Rectal smooth muscle tissue (tissue), 1 donor: ENCODE data around the gene ALDH1A1.

Source experiments
- H3K27ac ChIP-seq: one replicate; pipeline ENCODE4 v1.7.0; 2013; ENCODE audit warnings: low read depth, low read length, inconsistent platforms
- H3K27me3 ChIP-seq: one replicate; pipeline ENCODE4 v1.7.0; 2013; ENCODE audit warnings: low read length; ENCODE audit not compliant: control insufficient read depth, insufficient read depth
- H3K36me3 ChIP-seq: one replicate; pipeline ENCODE4 v1.7.0; 2013; ENCODE audit warnings: low read length; ENCODE audit not compliant: control insufficient read depth, insufficient read depth
- H3K4me1 ChIP-seq: one replicate; pipeline ENCODE4 v1.7.0; 2013; ENCODE audit warnings: low read length; ENCODE audit not compliant: control insufficient read depth, insufficient read depth
- H3K4me3 ChIP-seq: one replicate; pipeline ENCODE4 v1.7.0; 2013; ENCODE audit warnings: low read length
- H3K9ac ChIP-seq: one replicate; pipeline ENCODE4 v1.7.0; 2013; ENCODE audit warnings: low read length

The ALDH1A1 gene

DNA sequence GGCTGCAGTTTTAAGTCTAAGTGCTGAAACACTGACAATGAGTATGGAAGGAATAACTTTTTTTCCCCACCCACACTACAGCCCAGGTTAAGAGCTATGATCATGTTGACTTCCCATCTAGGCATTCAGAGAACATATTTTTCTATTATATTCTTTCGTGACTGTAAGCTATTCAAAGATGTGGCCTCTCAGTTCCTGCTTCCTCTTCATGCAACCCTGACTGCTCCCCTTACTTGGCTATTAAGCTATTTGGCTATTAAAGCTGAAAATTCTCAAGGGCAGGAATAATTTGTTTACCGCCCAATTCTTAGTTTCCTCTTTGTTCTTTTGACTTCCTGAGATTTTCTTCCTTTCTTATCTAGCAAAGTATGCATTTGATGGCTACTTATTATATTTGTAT, 18.6 kb upstream of the ALDH1A1 start:
- no peak overlapping the region for H3K4me3 ChIP-seq
- H3K27ac ChIP-seq = no peak overlapping the region
- no peaks in the 10 kb centered on the region for H3K27me3 ChIP-seq
- no peak overlapping the region for H3K9ac ChIP-seq
- no peaks in the 10 kb centered on the region for H3K36me3 ChIP-seq
- no peaks in the 10 kb centered on the region for H3K4me1 ChIP-seq

DNA sequence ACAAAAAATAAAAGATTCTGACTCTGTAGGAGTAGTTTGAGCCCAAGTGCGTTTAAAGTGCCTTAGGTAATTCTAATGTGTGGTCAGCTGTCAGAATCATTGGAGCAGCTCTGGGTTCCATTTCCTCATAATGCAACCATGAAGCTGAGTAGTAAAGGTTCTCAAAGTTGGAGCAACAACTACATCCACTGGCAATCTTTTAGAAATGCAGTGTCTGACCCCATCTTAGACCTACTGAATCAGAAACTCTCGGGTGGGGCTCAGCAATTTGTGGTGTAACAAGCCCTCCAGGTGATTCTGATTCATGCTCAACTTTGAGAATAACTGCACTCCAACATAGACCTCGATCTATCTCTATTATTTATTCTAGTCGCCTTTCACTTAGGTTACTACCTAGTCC, 7.6 kb upstream of the ALDH1A1 start:
- no peak overlapping the region for H3K9ac ChIP-seq
- no peaks in the 10 kb centered on the region for H3K4me1 ChIP-seq
- no peak overlapping the region for H3K4me3 ChIP-seq
- no peaks in the 10 kb centered on the region for H3K27me3 ChIP-seq
- no peak overlapping the region for H3K27ac ChIP-seq
- no peaks in the 10 kb centered on the region for H3K36me3 ChIP-seq

DNA sequence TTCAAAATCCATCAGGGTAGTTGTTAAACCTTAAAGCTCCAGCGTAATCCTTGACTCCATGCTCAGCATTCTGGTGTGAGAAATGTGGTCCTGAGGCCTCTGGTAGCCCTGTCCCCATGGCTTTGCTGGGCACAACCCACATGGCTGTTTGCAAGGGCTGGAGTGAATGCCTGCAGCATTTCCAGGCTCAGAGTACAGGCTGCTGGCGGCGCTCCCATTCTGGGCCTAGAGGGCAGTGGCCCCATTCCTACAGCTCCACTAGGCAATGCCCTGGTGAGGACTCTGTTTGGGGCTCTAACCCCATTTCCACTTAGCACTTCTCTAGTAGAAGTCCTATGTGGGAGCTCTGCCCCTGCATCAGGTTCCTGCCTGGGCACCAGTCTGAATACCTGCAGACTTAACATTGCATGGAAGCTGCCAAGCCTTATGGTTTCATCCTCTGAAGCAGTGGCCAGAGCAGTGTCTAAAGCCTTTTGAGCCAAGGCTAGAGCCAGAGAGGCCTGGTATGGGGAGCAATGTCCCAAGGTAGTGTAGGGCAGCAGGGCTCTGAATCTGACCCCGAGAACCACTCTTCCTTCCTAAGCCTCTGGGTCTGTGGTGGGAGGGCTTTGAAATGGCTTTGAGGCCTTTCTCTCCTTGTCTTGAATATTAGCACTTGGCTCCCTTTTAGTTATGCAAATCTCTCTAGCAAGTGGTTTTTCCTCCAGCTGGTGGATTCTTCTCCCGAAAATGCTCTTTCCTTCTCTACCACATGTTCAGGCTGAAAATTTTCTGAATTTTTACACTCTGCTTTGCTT, 5.8 kb upstream of the ALDH1A1 start:
- H3K4me1 ChIP-seq = no peaks in the 10 kb centered on the region
- no peak overlapping the region for H3K4me3 ChIP-seq
- no peaks in the 10 kb centered on the region for H3K27me3 ChIP-seq
- no peak overlapping the region for H3K27ac ChIP-seq
- H3K36me3 ChIP-seq = no peaks in the 10 kb centered on the region
- H3K9ac ChIP-seq = no peak overlapping the region

DNA sequence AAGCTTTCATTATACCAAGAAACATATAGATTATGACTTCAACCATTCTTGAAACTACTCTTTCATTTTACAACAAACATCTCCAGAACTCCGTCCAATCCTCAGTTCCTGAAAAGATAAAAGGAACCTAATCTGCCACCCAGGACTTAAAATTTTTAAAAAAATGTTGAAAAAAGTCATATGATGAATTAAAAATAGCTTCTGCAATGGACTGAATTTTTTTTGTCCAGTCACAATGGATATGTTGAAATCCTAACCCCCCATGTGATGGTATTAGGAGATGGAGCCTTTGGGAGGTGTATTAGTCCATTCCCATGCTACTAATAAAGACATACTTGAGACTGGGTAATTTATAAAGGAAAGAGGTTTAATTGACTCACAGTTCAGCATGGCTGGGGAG, 2.7 kb upstream of the ALDH1A1 start:
- H3K4me3 ChIP-seq = no peak overlapping the region
- H3K9ac ChIP-seq = no peak overlapping the region
- peak overlapping the region; percentile 1 for H3K27ac ChIP-seq
- no peaks in the 10 kb centered on the region for H3K36me3 ChIP-seq
- H3K27me3 ChIP-seq = no peaks in the 10 kb centered on the region
- H3K4me1 ChIP-seq = no peaks in the 10 kb centered on the region

DNA sequence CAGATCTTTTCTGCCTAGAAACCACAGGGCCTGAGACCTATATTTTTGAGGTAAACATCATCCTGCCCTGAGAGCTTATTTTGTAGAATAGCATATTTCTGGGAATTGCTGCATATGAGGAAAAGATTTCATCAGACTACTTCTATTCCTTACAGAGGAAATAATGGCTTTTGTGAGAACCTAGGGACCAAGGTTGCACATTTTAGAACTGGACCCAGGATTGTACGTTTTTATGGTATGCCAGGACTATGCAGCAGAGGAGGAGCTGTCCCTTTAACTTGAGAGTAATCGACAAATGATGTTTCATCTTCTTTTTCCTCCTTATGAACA, 2.2 kb upstream of the ALDH1A1 start:
- no peaks in the 10 kb centered on the region for H3K27me3 ChIP-seq
- no peak overlapping the region for H3K9ac ChIP-seq
- no peaks in the 10 kb centered on the region for H3K4me1 ChIP-seq
- no peaks in the 10 kb centered on the region for H3K36me3 ChIP-seq
- H3K27ac ChIP-seq = peak overlapping the region; percentile 1
- H3K4me3 ChIP-seq = no peak overlapping the region

DNA sequence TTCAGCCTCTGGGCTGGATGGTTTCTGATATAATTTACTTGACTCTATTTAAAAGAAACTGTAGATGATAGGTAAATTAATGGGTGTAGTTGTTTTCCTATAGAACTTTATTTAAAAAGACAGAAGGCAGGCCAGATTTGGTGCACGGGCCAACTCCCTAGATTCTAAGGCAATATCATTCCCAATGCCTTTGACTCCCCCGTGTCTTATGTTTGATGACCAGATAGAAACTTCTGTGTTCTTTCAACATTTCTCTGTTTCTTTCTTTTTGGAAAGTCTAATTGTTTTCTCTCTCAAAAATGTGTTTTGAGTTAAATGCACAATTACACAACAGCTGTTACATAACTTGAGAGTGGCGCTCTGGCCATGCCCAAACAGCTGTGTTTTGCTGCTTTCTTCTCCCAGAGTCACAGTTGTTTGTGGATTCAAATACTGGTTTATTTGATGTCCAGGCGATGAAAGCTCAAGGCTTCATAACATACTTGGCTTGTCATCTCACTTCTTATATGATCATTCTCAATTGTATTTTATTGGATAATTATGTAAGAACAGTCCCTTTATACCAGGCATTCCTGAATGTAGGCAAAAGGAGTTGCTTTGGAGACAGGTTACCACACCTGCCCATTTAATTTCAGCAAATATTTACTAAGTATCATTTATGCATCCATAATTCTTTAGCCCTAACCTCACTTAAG, 1.7 kb upstream of the ALDH1A1 start:
- Histone ChIP-seq H3K36me3 (no peaks in the 10 kb centered on the region), H3K4me1 (no peaks in the 10 kb centered on the region), H3K27ac (peak overlapping the region; percentile 1), H3K4me3 (no peak overlapping the region), H3K9ac (no peak overlapping the region), H3K27me3 (no peaks in the 10 kb centered on the region)

DNA sequence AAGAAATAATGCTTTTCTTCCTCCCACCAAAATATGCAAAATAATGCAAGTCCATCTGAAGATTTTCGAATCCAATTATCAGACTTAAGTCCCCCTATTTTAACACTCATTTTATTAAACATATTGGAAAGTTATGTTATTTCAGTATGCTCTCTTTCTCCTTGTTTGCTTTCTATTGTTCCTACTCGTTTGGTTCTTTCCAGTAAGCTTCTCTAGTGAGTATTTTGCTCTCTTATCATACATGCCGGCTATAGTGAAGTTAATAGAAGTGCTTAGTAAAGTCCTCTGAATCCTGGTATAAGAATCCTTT, 517 bp downstream of the ALDH1A1 start:
- H3K27me3 ChIP-seq = no peaks in the 10 kb centered on the region
- H3K36me3 ChIP-seq = no peaks in the 10 kb centered on the region
- H3K27ac ChIP-seq = peak overlapping the region; percentile 70
- peaks cover 19% of the 10 kb centered on the region for H3K4me1 ChIP-seq
- no peak overlapping the region for H3K9ac ChIP-seq
- H3K4me3 ChIP-seq = peak overlapping the region; percentile 63

DNA sequence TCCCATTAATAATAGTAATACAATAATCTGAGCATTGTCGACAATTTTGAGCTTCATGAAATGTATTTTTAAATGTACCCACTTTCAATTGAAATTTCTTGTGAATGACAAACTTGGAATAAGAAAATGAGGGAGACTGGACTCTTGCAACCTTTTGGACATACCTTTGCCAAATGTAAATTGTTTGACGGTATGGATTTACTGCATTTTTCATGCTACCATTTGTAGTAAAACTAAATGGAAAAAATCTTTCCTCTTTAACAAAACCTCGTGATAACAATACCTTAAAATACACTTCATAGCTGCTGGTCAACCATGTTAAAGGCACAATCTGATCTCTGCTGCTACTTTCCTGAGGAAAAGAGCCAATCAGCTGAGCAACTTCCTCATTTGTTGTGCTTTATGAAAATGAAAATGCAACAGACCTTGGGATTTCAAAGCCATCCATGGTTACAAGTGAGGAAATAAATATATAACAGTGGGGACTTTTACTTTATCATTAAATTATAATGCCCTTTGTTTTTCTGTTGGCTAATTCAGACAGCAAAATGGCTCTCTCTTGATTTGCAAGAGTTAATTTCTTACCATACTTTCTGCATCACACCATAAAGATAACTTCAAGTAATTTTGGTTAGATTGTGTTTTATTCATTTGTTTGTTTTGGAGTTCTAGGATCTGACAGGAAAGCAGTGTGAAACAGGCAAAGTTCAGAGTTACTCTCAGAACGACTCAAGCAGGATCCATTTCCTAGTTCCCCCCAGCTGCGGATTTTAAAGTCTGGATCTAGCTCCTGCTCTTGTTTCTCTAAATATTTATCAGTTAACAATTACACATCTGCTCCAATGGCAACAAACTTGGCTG, 1.1 kb downstream of the ALDH1A1 start:
- H3K4me1 ChIP-seq = peaks cover 24% of the 10 kb centered on the region
- H3K4me3 ChIP-seq = peak overlapping the region; percentile 63
- peak overlapping the region; percentile 70 for H3K27ac ChIP-seq
- H3K9ac ChIP-seq = no peak overlapping the region
- H3K27me3 ChIP-seq = no peaks in the 10 kb centered on the region
- H3K36me3 ChIP-seq = no peaks in the 10 kb centered on the region

DNA sequence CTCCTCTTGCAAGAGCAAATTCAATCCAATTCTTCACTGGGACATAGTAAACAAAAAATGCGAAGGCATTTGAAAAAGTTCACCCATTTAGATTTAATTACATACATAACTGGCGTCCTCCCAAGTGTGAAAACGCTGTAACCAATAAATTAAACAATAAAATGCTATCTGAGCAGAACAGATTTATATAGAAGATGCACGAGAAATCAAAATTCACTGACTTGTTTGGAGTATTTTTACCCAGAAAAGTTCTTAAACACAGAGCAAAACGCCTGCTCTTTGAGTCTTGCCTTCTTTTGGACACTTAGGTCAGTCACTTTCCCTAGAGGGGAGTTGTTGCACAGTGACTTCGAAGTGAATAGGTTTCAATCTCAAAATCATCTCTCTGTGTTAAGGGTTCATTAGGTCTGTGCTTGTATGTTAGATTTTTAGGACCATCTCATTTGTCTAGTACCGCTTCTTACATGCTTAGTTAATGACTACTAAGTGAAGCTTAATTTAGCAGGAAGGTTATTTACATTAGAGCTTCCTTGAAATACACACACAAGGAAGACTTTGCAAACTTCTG, 1.9 kb downstream of the ALDH1A1 start:
- H3K9ac ChIP-seq = no peak overlapping the region

DNA sequence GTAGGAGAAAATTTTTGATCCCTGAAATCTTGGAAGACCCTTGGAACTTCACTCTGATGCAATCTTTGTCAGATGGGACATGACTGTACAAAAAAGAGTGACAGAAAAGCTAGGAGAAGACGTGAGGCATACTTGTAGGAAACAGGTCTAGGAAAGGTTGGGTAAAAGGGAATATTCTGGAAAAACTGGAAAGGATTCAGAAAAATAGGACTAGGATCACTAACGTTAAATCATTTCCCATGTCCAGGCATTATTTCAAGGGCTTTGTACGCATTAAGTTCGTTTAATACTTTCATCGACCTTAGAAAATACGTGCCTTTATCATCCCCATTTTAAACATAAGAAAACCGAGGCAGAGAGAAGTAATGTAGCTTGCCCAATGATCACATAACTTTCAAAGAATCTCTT, 2.9 kb downstream of the ALDH1A1 start:
- no peaks in the 10 kb centered on the region for H3K36me3 ChIP-seq
- peak overlapping the region; percentile 40 for H3K4me3 ChIP-seq
- no peaks in the 10 kb centered on the region for H3K27me3 ChIP-seq
- peaks cover 37% of the 10 kb centered on the region for H3K4me1 ChIP-seq
- no peak overlapping the region for H3K9ac ChIP-seq
- H3K27ac ChIP-seq = peak overlapping the region; percentile 70

More for the DNA sequence above, 1.9 kb downstream of the ALDH1A1 start:
- Histone ChIP-seq H3K36me3 (no peaks in the 10 kb centered on the region), H3K27me3 (no peaks in the 10 kb centered on the region), H3K27ac (peak overlapping the region; percentile 70), H3K4me1 (peaks cover 32% of the 10 kb centered on the region), H3K4me3 (peak overlapping the region; percentile 63)

DNA sequence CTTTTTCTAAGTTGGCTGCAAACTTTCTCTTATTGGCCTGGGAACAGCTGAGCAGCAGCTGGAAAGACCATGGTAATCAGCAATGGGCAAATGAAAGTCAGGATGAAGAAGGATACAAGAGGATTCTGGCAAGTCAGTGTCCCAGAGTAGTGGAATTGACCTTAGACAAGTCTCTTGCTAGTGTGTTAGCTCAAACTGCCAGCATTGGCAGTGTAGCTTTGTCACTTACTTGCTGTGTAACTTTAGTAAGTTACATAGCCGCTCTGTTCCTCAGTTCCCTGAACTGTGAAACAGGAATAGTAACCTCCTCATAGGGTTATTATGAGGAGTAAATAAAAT, 3.6 kb downstream of the ALDH1A1 start:
- Histone ChIP-seq H3K9ac (no peak overlapping the region), H3K4me3 (peak overlapping the region; percentile 49)

DNA sequence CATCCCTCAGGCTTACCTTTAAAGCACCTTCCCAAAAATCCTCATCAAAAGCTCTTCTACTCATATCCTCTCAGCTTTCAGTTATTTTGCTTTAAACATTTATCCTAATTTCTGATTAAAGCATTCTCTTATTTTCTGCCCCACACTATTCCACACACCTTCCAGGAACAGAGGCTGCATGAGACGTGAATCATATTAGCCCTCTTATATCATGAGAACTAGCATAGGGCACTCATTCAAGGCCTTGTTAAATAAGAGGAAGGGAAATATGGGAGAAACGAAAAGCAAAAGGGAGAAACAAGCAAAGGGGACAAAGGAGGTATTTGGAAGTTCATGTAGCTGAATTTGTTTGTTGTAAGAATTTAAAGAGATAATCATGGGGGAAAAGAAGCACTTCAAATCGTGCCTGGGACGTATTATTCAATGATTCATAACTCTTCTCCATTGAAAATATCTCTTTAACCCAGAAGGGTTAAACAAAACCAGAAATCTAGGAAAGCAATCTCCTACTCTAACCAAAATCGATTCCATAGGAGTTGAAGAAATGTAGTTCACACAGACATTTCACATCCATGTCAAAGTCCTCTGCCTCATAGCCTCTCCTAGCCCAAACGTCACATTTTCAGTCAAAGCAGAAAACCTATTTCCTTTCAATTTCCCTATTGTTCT, 4.1 kb downstream of the ALDH1A1 start:
- H3K36me3 ChIP-seq = no peaks in the 10 kb centered on the region
- H3K27ac ChIP-seq = peak overlapping the region; percentile 70
- peaks cover 47% of the 10 kb centered on the region for H3K4me1 ChIP-seq

More for the DNA sequence above, 3.6 kb downstream of the ALDH1A1 start:
- peaks cover 42% of the 10 kb centered on the region for H3K4me1 ChIP-seq
- H3K27ac ChIP-seq = peak overlapping the region; percentile 70
- H3K36me3 ChIP-seq = no peaks in the 10 kb centered on the region
- no peaks in the 10 kb centered on the region for H3K27me3 ChIP-seq

More for the DNA sequence above, 4.1 kb downstream of the ALDH1A1 start:
- Histone ChIP-seq H3K27me3 (no peaks in the 10 kb centered on the region), H3K9ac (no peak overlapping the region), H3K4me3 (peak overlapping the region; percentile 49)
